NCI-H2107 treated with DMSO at 0.1 percent for 48 hours (cell line): ENCODE measurements around the gene MPDU1.
"Not testable (repeated sequence)": the region's sequence is repeated elsewhere in the genome, so short reads cannot be mapped to it uniquely, and the experiment has no call there.

Source experiments
- DNase-seq: peaks from one replicate; lab custom pipeline; 2025; ENCODE audit not compliant: unreplicated experiment; lab: John Stamatoyannopoulos, UW

MPDU1 gene

GRCh38 chr17:7580604-7581575 is 2.8 kb upstream of the MPDU1 start:
- DNase-seq: no peak

DNA sequence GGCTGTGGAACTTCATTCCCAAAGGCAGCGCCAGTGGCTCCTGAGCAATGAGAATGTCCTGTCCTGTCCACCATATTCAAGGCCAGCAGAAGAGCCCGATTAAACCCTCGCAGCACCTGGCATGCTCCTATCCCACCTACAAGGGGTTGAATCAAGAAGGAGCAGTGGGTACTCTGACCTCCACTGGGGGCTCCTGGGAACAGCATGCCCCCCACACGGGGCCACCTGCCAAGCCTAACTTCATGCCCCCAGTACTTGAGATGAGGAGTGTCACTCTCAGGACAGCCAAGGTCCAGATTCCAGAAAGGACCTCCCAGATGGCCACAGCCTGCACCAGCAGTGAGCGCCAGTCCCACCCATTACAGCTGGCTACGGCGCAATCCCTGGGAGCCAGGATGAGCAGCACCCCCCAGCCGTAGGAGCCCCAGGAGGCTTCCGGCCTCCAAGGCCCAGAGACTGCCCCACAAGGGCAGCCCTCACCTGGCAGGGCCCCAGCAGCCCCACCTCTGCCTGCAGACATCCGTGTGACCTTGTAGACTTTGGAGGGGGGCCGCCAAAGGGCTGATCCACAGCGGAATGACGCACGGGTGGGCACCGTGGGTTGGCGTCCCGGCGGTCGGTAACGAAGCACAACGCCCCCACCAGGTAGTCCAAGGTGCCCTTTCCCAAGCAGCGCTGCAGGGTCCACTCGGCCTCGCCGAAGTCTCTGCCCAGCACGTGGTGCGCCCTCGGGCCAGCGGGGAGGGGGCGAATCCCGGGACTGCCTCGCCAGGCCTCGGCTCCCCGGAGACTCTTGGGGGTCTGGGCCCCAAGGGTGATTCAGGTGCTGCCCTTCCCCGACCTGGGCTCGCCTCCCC is 1.0 kb upstream of the MPDU1 start:
- DNase-seq: no peak

- peak; percentile 1 for DNase-seq
These were observed 3.2 kb downstream of the MPDU1 start for GRCh38 chr17:7586673-7587419.

DNA sequence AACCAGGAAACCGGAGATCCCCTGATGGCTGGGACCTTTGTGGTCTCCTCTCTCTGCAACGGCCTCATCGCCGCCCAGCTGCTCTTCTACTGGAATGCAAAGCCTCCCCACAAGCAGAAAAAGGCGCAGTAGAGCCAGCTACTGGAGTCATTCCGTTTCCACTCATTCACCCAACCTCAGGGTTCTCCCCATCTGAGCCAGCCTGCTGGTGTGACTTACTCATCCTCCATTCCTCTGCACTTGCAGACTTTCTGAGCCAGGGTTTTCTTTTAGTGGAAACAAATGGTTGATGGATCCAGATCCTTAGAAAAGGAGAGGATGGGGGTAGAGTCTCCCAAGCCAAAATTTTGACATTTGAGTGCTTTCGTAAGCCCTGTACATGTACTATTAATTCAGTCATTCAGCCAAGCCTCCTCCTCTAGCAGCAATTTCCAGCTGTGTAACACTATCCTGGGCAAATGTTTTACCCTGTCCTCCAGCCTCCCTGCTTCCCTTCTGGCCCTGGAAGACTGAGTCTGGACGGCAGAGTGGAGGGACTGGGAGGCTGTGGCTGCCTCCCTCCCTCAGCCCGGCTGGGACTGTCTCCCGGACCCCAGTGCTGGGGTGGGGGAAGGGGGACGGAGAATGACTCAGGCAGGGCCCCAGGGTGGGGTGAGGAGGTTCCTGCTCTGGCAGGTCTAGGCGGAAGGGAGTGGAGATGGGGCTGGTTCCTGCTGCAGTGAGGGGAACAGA is 3.9 kb downstream of the MPDU1 start:
- DNase-seq: no peak

GRCh38 chr17:7588553-7589203 is 5.0 kb downstream of the MPDU1 start:
- no peak for DNase-seq

- no peak for DNase-seq
These were observed 5.7 kb downstream of the MPDU1 start for GRCh38 chr17:7589204-7589868.

GRCh38 chr17:7589891-7590691 is 6.4 kb downstream of the MPDU1 start, which contains the start of gene SOX15:
TSS of gene SOX15 (minus strand) at chr17:7590094. CDS start at chr17:7589676, 418 bp downstream.
- no peak for DNase-seq

GRCh38 chr17:7590743-7591142 is 7.1 kb downstream of the MPDU1 start:
- no peak for DNase-seq

GRCh38 chr17:7591596-7591995 is 7.9 kb downstream of the MPDU1 start:
- no peak for DNase-seq

DNA sequence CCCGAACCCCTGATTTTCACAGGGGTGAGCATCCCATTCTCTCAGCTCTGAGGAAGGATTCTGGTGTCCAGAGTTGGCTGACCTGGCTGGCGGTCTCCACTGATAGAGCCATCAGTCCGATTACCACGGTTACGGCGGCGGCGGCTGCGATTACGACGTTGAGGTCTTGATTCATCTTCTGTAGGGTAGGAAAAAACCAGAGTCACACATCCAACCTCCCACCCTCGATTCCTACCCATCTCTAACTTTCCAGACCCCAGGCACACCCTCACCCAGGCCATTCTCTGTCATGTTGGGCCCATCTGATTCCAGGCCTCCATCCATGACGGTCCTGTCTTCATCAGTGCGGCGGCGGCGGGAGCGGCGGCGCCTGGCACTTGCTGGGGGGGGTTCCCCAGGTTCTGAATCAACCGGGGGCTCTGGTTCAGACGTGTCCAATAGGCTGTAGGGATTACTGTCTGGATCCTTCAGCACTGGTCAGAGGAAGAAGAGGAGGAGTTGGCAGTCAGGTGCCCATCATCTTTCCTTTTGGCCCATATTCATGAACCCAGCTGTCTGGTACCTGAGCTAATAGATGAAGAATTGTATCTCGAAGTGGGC is 8.9 kb downstream of the MPDU1 start:
- no peak for DNase-seq

DNA sequence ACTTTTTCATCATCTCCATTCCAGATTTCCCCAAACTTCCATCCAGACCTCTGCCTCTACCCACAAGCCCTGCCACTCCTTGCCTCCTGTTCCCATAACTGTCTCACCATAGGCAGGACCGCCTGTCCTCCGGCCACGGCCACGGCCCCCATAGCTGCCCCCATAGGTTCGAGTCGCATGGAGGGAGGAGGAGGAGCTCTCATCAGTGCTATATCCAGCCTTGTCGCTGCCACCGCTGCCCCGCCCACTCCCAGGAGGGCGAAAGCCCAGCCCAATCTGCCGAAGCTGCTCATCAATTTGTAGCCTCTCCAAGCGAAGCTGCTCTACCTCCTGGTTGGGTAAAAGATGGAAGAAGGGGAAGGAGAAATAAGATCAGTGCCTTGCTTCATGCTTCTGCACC is 9.6 kb downstream of the MPDU1 start:
- DNase-seq: no peak

DNA sequence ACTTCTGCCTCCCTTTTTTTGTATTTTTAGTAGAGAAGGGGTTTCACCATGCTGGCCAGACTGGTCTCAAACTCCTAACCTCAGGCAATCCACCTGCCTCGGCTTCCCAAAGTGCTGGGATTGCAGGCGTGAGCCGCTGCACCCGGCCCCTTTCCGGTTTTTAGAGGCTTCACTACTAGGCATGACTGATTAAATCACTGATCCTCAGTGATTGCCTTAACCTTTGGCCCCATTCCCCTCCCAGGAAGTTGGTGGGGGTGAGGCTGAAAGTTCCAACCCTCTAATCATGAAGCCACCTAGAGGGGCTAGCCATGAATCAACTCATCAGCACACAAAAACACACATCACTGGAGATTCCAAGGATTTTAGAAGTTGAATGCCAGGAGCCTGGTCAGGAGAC is 13.9 kb downstream of the MPDU1 start:
- DNase-seq: not testable (repeated sequence)

DNA sequence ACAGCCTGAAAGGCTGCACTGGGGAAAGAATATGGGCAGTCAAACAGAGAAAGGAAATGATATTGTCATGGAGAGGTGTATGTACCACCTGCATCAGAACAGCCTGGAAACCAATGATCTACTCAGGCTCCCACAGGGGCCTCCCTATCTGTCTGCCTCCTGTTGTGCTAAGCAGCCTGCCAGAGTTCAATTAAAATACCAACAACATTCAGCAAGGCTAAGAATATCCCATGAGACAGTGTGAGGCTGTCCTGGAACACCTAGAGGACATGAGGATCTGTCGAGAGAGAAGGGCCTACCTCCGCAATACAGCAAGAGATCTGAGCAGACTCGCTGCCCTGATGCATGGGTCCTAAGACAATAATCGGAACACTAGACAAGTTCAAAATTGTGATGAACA is 22.6 kb downstream of the MPDU1 start:
- DNase-seq: no peak

- no peak for DNase-seq
These were observed 27.0 kb downstream of the MPDU1 start for GRCh38 chr17:7610641-7611040.

DNA sequence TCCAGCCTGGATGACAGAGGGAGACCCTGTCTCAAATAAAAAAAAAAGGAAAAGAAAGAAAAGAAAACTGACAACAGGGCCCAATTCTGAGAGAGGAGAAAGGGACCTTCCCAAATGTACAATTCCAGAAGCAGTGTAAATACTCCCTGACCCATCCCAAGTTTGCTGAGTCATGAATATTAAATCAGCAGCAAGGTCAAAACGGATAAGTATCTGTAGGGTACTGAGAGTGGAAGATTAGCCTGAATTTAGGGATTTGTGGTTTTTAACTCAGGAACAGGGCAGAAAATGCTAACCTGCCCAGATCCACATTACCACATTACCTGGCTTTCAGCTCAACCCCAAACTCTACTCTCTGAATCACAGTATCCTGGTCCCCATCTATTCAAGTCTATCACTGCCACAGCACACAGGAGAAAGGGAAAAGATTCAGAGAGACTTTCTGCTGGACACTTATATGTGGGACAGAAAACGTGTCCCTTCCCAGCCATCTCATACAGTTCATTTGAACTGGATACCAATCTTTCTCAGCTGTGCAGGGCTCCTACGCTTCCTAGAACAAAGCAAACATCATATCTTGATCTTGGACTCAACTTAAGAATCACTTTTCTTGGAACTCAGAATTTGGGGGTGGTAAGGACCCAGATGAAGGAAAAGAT is 28.1 kb downstream of the MPDU1 start:
- no peak for DNase-seq

DNA sequence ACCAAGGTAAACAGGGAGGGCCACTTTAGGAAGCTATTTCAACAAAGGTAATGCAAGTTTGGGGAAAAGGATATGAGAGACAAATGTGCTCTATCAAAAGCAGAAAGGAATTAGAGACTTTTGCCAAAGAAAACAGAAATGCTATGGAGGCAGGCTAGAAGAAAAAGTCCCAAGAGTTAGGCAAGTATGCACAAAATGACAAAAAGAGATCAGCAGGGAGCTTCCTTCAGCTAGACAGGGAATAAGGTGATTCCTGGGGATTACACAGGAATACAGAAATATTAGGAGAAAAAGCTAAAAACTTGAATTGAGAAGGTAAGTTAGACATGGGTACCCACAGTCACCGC is 28.6 kb downstream of the MPDU1 start:
- DNase-seq: no peak

DNA sequence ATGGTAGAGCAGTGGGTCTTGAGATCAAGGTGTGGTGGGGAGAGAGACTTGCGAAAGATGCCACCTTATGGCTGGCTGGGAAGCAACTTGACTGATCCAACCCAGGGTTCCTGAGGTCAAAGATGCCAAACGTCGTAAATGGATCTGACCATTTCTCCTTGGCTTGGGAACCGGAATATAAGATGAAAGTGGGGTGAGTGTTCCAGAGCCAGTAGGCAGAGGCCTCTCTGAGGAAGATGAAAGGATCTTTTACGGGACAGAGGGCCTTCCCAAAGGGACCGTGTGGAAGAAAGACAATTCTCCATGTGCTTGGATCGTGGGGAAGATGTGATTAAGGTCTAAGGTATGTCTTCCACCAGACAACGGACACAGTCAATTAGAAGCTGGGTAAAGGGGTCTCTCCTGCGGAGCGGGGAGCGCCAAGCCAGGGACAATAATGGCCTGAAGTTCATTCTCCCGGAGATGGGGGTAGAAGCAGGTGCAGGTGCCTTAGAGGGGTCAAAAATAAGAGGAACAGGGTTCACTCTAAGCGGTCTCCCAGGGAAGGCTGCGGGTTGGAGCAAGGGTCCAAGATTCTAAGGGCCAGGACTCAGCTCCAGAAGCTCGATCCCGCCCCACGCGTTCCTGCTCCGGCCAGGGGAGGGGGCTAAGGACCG is 30.2 kb downstream of the MPDU1 start:
- DNase-seq: no peak
